Measurements from ENCODE around the gene KPTN.

DNA sequence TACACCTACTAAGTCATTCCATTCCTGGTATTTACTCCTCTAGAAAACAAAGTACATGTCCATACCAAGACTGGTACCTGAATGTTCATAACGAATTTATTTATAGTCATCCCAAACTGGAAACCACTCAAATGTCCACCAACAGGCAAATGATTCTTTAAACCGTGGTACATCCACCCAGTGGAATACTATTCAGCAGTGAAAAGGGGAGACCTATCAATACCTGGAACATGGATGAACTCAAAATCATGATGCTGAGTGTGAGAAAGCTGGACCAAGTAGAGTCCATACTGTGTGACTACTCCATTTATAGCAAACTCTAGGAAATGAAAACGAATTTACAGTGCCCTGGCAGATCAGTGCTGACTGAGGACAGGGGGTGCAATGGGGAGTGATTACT lies 42.8 kb upstream of the KPTN start:
- TF ChIP-seq, protein P1, sequence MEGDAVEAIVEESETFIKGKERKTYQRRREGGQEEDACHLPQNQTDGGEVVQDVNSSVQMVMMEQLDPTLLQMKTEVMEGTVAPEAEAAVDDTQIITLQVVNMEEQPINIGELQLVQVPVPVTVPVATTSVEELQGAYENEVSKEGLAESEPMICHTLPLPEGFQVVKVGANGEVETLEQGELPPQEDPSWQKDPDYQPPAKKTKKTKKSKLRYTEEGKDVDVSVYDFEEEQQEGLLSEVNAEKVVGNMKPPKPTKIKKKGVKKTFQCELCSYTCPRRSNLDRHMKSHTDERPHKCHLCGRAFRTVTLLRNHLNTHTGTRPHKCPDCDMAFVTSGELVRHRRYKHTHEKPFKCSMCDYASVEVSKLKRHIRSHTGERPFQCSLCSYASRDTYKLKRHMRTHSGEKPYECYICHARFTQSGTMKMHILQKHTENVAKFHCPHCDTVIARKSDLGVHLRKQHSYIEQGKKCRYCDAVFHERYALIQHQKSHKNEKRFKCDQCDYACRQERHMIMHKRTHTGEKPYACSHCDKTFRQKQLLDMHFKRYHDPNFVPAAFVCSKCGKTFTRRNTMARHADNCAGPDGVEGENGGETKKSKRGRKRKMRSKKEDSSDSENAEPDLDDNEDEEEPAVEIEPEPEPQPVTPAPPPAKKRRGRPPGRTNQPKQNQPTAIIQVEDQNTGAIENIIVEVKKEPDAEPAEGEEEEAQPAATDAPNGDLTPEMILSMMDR (IDR thresholded peaks at IDR 0.05), result no peak
- no peak for TF ChIP-seq POLR2A (IDR thresholded peaks at IDR 0.05)

All from lower leg skin (tissue), 3 donors.